Measurements from ENCODE around the gene ZBTB14. TPM values are rescaled to one million over a fixed set of nuclear protein-coding genes. Genes with fewer than 3 reads are reported as not detected.
A peak's percentile ranks its signal among the peaks of the same experiment; 100 is the strongest.

The ZBTB14 gene
- total RNA-seq, 2 donors from 2014 or later, result 26.2 to 29.4 TPM

- Mint-ChIP-seq H3K4me3 (peak overlapping the region in 1 of 2 donors; percentile 1), H3K36me3 (ENCODE audit: insufficient read depth in 2 of 2) (peaks cover 10 to 13% of the 10 kb centered on the region in 2 donors), H3K4me1 (ENCODE audit: low read depth) (peaks cover 15% of the 10 kb centered on the region), H3K27me3 (ENCODE audit: low read depth) (no peaks in the 10 kb centered on the region), H3K9me3 (peaks cover 14% of the 10 kb centered on the region in 2 donors), H3K27ac (peak overlapping the region; percentile 0)
- ATAC-seq (replicated peaks in 1 of 2), result peak in 1 of 2 donors; percentile 32
- DNase-seq, result no peak
Observed at GRCh38 chr18:5282770-5283169, 12.8 kb downstream of the ZBTB14 start.

GRCh38 chr18:5276947-5277346 lies 18.6 kb downstream of the ZBTB14 start:
- H3K9me3 Mint-ChIP-seq, result peaks cover 17 to 18% of the 10 kb centered on the region in 2 donors
- no peak overlapping the region for H3K4me3 Mint-ChIP-seq

GRCh38 chr18:5275872-5276271 lies 19.7 kb downstream of the ZBTB14 start:
- no peak for DNase-seq
- Mint-ChIP-seq H3K9me3 (peaks cover 18% of the 10 kb centered on the region in 2 donors), H3K27me3 (ENCODE audit: low read depth) (no peaks in the 10 kb centered on the region), H3K36me3 (ENCODE audit: insufficient read depth in 2 of 2) (peaks cover 13 to 18% of the 10 kb centered on the region in 2 donors), H3K4me3 (no peak overlapping the region), H3K27ac (no peak overlapping the region), H3K4me1 (ENCODE audit: low read depth) (no peaks in the 10 kb centered on the region)
- no peak for ATAC-seq (replicated peaks in 1 of 2)

More at GRCh38 chr18:5276947-5277346, 18.6 kb downstream of the ZBTB14 start:
- Mint-ChIP-seq H3K36me3 (ENCODE audit: insufficient read depth in 2 of 2) (peaks cover 12 to 17% of the 10 kb centered on the region in 2 donors), H3K4me1 (ENCODE audit: low read depth) (no peaks in the 10 kb centered on the region), H3K27me3 (ENCODE audit: low read depth) (no peaks in the 10 kb centered on the region), H3K27ac (no peak overlapping the region)
- DNase-seq, result no peak
- ATAC-seq (replicated peaks in 1 of 2), result no peak

DNA sequence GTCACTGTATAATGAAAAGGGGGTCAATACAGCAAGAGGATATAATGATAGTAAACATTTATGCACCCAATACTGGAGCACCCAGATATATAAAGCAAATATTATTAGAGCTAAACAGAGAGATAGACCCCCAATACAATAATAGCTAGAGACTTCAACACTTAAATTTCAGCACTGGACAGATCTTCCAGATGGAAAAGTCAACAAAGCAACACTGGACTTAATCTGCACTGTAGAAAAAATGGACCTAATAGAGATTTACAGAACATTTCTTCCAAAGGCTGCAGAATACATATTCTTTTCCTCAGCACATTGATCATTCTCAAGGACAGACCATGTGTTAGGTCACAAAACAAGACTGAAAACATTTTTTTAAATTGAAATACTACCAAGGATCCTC lies 26.7 kb downstream of the ZBTB14 start:
- H3K36me3 Mint-ChIP-seq (ENCODE audit: insufficient read depth in 2 of 2), result peaks cover 7 to 14% of the 10 kb centered on the region in 2 donors
- H3K4me1 Mint-ChIP-seq (ENCODE audit: low read depth), result no peaks in the 10 kb centered on the region
- H3K27me3 Mint-ChIP-seq (ENCODE audit: low read depth), result no peaks in the 10 kb centered on the region
- ATAC-seq (replicated peaks in 1 of 2) (no peak), DNase-seq (no peak)
- H3K9me3 Mint-ChIP-seq, result peaks cover 12 to 20% of the 10 kb centered on the region in 2 donors
- H3K27ac Mint-ChIP-seq, result no peak overlapping the region
- H3K4me3 Mint-ChIP-seq, result no peak overlapping the region

DNA sequence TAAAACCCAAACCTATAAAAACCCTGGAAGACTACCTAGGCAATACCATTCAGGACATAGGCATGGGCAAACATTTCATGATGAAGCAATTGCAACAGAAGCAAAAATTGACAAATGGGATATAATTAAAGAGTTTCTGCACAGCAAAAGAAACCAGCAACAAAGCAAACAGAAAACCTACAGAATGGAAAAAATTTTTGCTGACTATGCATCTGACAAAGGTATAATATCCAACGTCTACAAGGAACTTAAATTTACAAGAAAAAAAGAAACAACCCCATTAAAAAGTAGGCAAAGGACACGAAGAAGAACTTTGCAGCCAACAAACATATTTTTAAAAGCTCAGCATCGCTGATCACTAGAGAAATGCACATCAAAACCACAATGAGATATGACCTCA lies 28.8 kb downstream of the ZBTB14 start:
- ATAC-seq (replicated peaks in 1 of 2) (no peak), DNase-seq (no peak)
- Mint-ChIP-seq H3K4me1 (ENCODE audit: low read depth) (no peaks in the 10 kb centered on the region), H3K4me3 (no peak overlapping the region), H3K27me3 (ENCODE audit: low read depth) (no peaks in the 10 kb centered on the region), H3K9me3 (peaks cover 14 to 20% of the 10 kb centered on the region in 2 donors), H3K27ac (no peak overlapping the region), H3K36me3 (ENCODE audit: insufficient read depth in 2 of 2) (peaks cover 5 to 15% of the 10 kb centered on the region in 2 donors)

- Mint-ChIP-seq H3K27me3 (ENCODE audit: low read depth) (no peaks in the 10 kb centered on the region), H3K4me1 (ENCODE audit: low read depth) (peaks cover 5% of the 10 kb centered on the region), H3K27ac (no peak overlapping the region), H3K4me3 (no peak overlapping the region), H3K9me3 (no peaks in the 10 kb centered on the region), H3K36me3 (ENCODE audit: insufficient read depth in 2 of 2) (no peaks in the 10 kb centered on the region)
- ATAC-seq (replicated peaks in 1 of 2) (no peak), DNase-seq (no peak)
Observed at GRCh38 chr18:5253910-5254309, 41.6 kb downstream of the ZBTB14 start.

DNA sequence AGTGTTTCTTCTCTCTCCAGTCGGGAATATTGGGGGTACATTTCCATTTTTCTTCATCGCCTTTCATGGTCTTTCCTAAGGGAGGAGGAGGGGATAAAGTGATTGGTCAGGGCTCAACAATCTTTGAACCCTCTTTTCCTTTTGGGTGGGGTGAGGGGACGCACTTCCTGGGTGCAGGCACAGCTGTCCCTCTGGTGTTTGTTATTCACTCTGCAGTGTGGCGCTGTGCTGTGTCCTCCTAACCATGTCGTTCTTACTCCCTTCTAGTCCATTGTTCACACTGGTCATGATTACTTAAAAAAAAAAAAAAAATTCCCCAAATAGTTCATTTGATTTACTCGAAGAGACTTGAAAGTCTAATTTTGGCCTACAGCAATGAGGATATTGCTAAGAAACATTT lies 44.4 kb downstream of the ZBTB14 start:
- no peak overlapping the region for H3K4me3 Mint-ChIP-seq
- H3K27me3 Mint-ChIP-seq (ENCODE audit: low read depth), result no peaks in the 10 kb centered on the region
- H3K4me1 Mint-ChIP-seq (ENCODE audit: low read depth), result peaks cover 5% of the 10 kb centered on the region
- DNase-seq, result no peak
- H3K27ac Mint-ChIP-seq, result no peak overlapping the region
- H3K9me3 Mint-ChIP-seq, result no peaks in the 10 kb centered on the region
- H3K36me3 Mint-ChIP-seq (ENCODE audit: insufficient read depth in 2 of 2), result no peaks in the 10 kb centered on the region
- ATAC-seq (replicated peaks in 1 of 2), result no peak

GRCh38 chr18:5250603-5251002 lies 44.9 kb downstream of the ZBTB14 start:
- H3K36me3 Mint-ChIP-seq (ENCODE audit: insufficient read depth in 2 of 2), result no peaks in the 10 kb centered on the region
- ATAC-seq (replicated peaks in 1 of 2), result no peak
- no peak overlapping the region for H3K27ac Mint-ChIP-seq
- H3K27me3 Mint-ChIP-seq (ENCODE audit: low read depth), result no peaks in the 10 kb centered on the region
- H3K4me1 Mint-ChIP-seq (ENCODE audit: low read depth), result peaks cover 5% of the 10 kb centered on the region
- no peak for DNase-seq
- no peaks in the 10 kb centered on the region for H3K9me3 Mint-ChIP-seq
- H3K4me3 Mint-ChIP-seq, result no peak overlapping the region

- Mint-ChIP-seq H3K9me3 (peaks cover 0 to 3% of the 10 kb centered on the region in 2 donors), H3K36me3 (ENCODE audit: insufficient read depth in 2 of 2) (peaks cover 4 to 23% of the 10 kb centered on the region in 2 donors), H3K27me3 (ENCODE audit: low read depth) (no peaks in the 10 kb centered on the region), H3K4me1 (ENCODE audit: low read depth) (peaks cover 11% of the 10 kb centered on the region), H3K27ac (no peak overlapping the region), H3K4me3 (no peak overlapping the region)
- ATAC-seq (replicated peaks in 1 of 2), result no peak
- no peak for DNase-seq
Observed at GRCh38 chr18:5244941-5245340, 50.6 kb downstream of the ZBTB14 start.

DNA sequence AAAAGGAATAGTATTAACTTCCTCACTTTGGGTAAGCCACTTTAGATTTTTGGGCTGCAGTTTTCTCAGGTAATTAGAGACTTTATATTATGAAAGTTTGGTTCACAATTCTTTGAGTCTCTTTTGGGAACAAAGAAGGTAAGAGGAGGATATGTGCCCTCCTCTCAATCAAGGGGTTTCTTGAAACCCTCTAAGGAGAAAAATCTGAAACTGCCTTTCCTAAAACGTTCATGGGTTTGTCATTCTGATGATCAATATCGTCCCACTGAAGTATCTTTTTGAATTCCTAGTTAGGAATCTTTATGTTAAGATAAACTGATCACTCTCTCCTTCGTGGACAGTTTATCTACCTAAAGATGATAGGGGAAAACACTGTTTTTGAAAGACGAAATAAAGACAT lies 56.1 kb downstream of the ZBTB14 start:
- DNase-seq, result no peak
- no peak for ATAC-seq (replicated peaks in 1 of 2)
- H3K9me3 Mint-ChIP-seq, result peaks cover 0 to 3% of the 10 kb centered on the region in 2 donors
- peak overlapping the region; percentile 86 for H3K27ac Mint-ChIP-seq
- peak overlapping the region; percentile 70 to 79 for H3K4me3 Mint-ChIP-seq
- H3K36me3 Mint-ChIP-seq (ENCODE audit: insufficient read depth in 2 of 2), result peaks cover 4 to 25% of the 10 kb centered on the region in 2 donors
- H3K4me1 Mint-ChIP-seq (ENCODE audit: low read depth), result peaks cover 25% of the 10 kb centered on the region
- H3K27me3 Mint-ChIP-seq (ENCODE audit: low read depth), result no peaks in the 10 kb centered on the region

Other genes starting within 250 kb of the ZBTB14 start
- gene AKAIN1, start 98.5 kb downstream of the ZBTB14 start, total RNA-seq, result not detected
- gene EPB41L3, start 248.3 kb upstream of the ZBTB14 start, total RNA-seq, result 1 to 10 TPM; 3.4 to 4.9 TPM

All from activated T-cell treated with anti-CD3 and anti-CD28 coated beads, Interleukin-2, amount 50 U/mL, for 72 hours (primary cell).